Bronchial epithelial cell (primary cell): ENCODE results near the gene STXBP5. TPM values are rescaled to one million over a fixed set of nuclear protein-coding genes. Genes with fewer than 3 reads are reported as not detected.

Experiments used
- DNase-seq: peaks from one replicate; pipeline ENCODE4 v3.0.0-alpha.2; 2010; ENCODE audit warnings: low read depth
- FAIRE-seq: peaks from 2 replicates; lab custom pipeline; 2011; peaks lifted over from hg19 to GRCh38; lab: Jason Lieb, UNC
- H3K27me3 ChIP-seq: 2 replicates; pipeline ENCODE4 v1.5.1; 2011; ENCODE audit warnings: low read length; ENCODE audit not compliant: control insufficient read depth, insufficient read depth
- H3K36me3 ChIP-seq: 2 replicates; pipeline ENCODE4 v1.5.1; 2011; ENCODE audit warnings: low read length; ENCODE audit not compliant: control insufficient read depth, insufficient read depth
- H3K4me3 ChIP-seq: 2 replicates; pipeline ENCODE4 v1.5.1; 2011; ENCODE audit warnings: mild to moderate bottlenecking, low read depth, low read length, control low read depth
- CTCF ChIP-seq: IDR thresholded peaks from 2 replicates; pipeline ENCODE4 v1.5.1; 2011; ENCODE audit warnings: mild to moderate bottlenecking, moderate library complexity, low read length, control low read depth, inconsistent platforms; ENCODE audit not compliant: insufficient read depth, severe bottlenecking
- total RNA-seq: library from RNA; depleted of rRNA; stranded (reverse); fragments of >200 nt; gene quantifications from 2 replicates; pipeline ENCODE4 v1.2.1, GENCODE V29; 2014

STXBP5 gene
- total RNA-seq, 1 donor from 2014 or later = 19.2 TPM

- no peaks in the 10 kb centered on the region for H3K36me3 ChIP-seq
- no peak overlapping the region for H3K4me3 ChIP-seq
- no peaks in the 10 kb centered on the region for H3K27me3 ChIP-seq
- no peak for TF ChIP-seq CTCF
- FAIRE-seq (no peak), DNase-seq (no peak)
These were observed 92.9 kb downstream of the STXBP5 start for GRCh38 chr6:147297124-147297523.

GRCh38 chr6:147297663-147298316 lies 93.6 kb downstream of the STXBP5 start:
- Histone ChIP-seq H3K27me3 (no peaks in the 10 kb centered on the region), H3K36me3 (no peaks in the 10 kb centered on the region), H3K4me3 (no peak overlapping the region)
- FAIRE-seq (no peak), DNase-seq (no peak)
- no peak for TF ChIP-seq CTCF

- TF ChIP-seq CTCF = no peak
- Histone ChIP-seq H3K4me3 (no peak overlapping the region), H3K27me3 (no peaks in the 10 kb centered on the region), H3K36me3 (no peaks in the 10 kb centered on the region)
- DNase-seq (peak; percentile 21), FAIRE-seq (no peak)
These were observed 94.2 kb downstream of the STXBP5 start for GRCh38 chr6:147298461-147298860.

GRCh38 chr6:147299035-147299434 lies 94.8 kb downstream of the STXBP5 start:
- no peak for DNase-seq
- no peak for FAIRE-seq
- Histone ChIP-seq H3K36me3 (no peaks in the 10 kb centered on the region), H3K27me3 (no peaks in the 10 kb centered on the region), H3K4me3 (no peak overlapping the region)
- TF ChIP-seq CTCF = no peak

- DNase-seq (no peak), FAIRE-seq (no peak)
- no peak for TF ChIP-seq CTCF
- Histone ChIP-seq H3K36me3 (no peaks in the 10 kb centered on the region), H3K27me3 (no peaks in the 10 kb centered on the region), H3K4me3 (no peak overlapping the region)
These were observed 96.9 kb downstream of the STXBP5 start for GRCh38 chr6:147301070-147301469.

GRCh38 chr6:147304016-147304415 lies 99.8 kb downstream of the STXBP5 start:
- no peak for DNase-seq
- H3K27me3 ChIP-seq = no peaks in the 10 kb centered on the region
- no peaks in the 10 kb centered on the region for H3K36me3 ChIP-seq
- no peak for FAIRE-seq
- H3K4me3 ChIP-seq = no peak overlapping the region
- no peak for TF ChIP-seq CTCF
